K562 (cell line): ENCODE data around the gene EXOSC9.

Experiments used
- JUND ChIP-seq, 2 experiments: IDR thresholded peaks; 2 replicates in 1 of 2; 3 replicates in 1 of 2; pipeline ENCODE4 v1.6.1; 2011; ENCODE audit warnings: borderline replicate concordance in 2 of 2, low read depth in 2 of 2, low read length in 2 of 2, improper control_type of control experiment in 1 of 2, missing biosample characterization in 1 of 2, missing genetic modification characterization in 1 of 2, missing genetic modification reagents in 1 of 2
- KLF13 ChIP-seq: fragments of 450-650 bp; IDR thresholded peaks from 2 replicates; pipeline ENCODE4 v1.6.1; 2016; ENCODE audit warnings: missing genetic modification characterization, low read depth, mild to moderate bottlenecking, missing compliant biosample characterization, moderate library complexity, borderline replicate concordance
- MEF2A ChIP-seq: IDR thresholded peaks from 2 replicates; pipeline ENCODE4 v1.6.1; 2011; ENCODE audit warnings: low read depth, mild to moderate bottlenecking, low read length, moderate library complexity; ENCODE audit not compliant: control insufficient read depth
- PRDM10 ChIP-seq: fragments of 450-650 bp; IDR thresholded peaks from 2 replicates; pipeline ENCODE4 v1.6.1; 2018; ENCODE audit not compliant: partially characterized antibody
- ZBTB40 ChIP-seq, 2 experiments: fragments of 450-650 bp in 1 of 2; sonication (generic) in 1 of 2; formaldehyde crosslinking in 1 of 2; IDR thresholded peaks; 2 replicates each; pipeline versions ENCODE4 v1.7.1 to v1.9.0; 2016 to 2022; ENCODE audit warnings: inconsistent platforms in 1 of 2, mild to moderate bottlenecking in 1 of 2, missing genetic modification reagents in 1 of 2
- ZBTB43 ChIP-seq: sonication (generic); formaldehyde crosslinking; IDR thresholded peaks from 2 replicates; pipeline ENCODE4 v1.8.0; 2023; ENCODE audit warnings: mild to moderate bottlenecking, missing genetic modification reagents

- TF ChIP-seq ZBTB40 (IDR thresholded peaks at IDR 0.05): no peak
- TF ChIP-seq ZBTB40 (CRISPR knock-in tag; IDR thresholded peaks at IDR 0.05): no peak
- no peak for TF ChIP-seq JUND (IDR thresholded peaks at IDR 0.05; ENCODE audit: borderline replicate concordance, low read depth, low read length)
- TF ChIP-seq JUND (tag; IDR thresholded peaks at IDR 0.05; ENCODE audit: borderline replicate concordance, low read depth, low read length): no peak
- TF ChIP-seq KLF13 (tag): no peak
- no peak for TF ChIP-seq PRDM10
- no peak for TF ChIP-seq MEF2A
- TF ChIP-seq ZBTB43 (CRISPR knock-in tag): no peak
Observed at GRCh38 chr4:121776610-121777401, 24.3 kb upstream of the EXOSC9 start.
